Eye (tissue), 1 donor: Measurements from ENCODE around the gene OR2S2.
"Not testable (repeated sequence)": the region's sequence is repeated elsewhere in the genome, so short reads cannot be mapped to it uniquely, and the experiment has no call there.

Source experiments
- DNase-seq: peaks from one replicate; pipeline ENCODE4 v3.0.0-alpha.2; 2015

The OR2S2 gene

DNA sequence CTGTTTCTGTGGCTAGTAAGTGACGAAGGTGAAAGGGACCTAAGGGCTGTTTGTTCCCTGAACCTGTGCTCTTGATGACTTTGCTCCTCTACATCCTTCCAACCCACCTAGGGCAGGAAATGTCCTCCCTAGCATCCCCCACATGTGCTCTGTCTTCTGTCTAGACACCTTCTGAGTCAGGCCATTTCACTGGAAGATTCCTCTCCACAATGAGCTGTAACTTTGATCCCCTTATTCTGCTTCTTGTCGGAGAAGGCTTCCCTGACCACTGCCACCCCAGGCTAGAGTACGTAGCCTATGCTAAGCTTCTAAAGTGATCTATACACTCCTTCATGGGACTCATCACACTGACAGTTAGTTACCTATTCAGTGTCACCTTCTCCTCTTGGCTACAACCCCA lies 27.0 kb downstream of the OR2S2 start:
- no peak for DNase-seq

GRCh38 chr9:35930521-35930920 lies 27.4 kb downstream of the OR2S2 start:
- no peak for DNase-seq

GRCh38 chr9:35929453-35929718 lies 28.6 kb downstream of the OR2S2 start:
- no peak for DNase-seq

- no peak for DNase-seq
These were observed 29.1 kb downstream of the OR2S2 start for GRCh38 chr9:35928591-35929452.

DNA sequence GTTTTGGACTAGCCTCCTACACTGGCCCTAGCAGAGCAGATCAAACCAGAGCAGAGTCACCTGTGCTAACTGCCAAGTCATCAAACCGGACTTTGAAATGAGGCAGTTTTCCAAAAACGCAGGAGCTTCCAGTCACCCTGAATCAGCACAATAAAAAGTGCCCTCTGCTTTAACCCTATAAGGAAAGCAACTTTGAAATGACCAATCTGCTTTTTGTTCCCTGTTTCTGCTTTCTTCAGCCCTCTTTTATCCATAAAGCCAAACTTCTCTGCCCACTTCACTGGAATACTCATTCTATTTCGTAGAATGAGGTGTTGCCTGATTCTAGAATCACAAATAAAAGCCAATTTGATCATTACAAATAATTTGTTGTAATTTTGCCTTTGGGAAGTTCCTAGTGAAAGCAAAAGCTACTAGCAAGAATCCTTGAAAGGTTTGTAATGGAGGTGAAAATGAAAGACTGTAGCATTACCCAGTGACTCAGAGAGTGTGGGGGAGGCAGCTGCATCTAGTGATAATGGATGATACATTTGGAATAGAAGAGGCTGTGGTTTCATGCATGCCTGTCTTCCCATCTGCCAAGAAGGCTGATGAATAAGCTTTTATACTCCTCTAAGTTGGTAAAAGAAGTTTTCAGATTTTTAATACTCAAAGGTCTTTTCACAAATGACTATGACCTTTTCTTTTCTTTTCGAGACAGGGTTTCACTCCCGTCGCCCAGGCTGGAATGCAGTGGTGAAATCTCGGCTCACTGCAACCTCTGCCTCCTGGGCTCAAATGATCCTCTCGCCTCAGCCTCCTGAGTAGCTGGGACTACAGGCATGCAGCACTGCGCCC lies 33.8 kb downstream of the OR2S2 start:
- DNase-seq: peak; percentile 21

DNA sequence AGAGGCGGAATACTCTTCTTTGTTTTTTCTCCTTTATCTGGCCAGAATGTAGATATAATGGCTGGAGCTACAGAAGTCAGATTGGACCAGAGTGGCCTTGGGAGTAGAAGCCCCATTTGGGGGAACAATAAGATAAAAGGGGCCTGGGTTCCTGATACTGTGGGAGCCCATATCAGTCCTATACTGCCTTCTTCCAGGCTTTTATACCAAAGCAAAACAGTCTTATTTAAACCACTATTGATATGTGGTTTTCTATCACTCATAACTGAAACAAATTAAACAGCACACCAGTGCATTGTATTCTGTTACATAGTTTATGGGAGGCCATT lies 34.4 kb downstream of the OR2S2 start:
- no peak for DNase-seq

- DNase-seq: no peak
These were observed 37.8 kb downstream of the OR2S2 start for GRCh38 chr9:35920051-35920620.

GRCh38 chr9:35919212-35920008 lies 38.5 kb downstream of the OR2S2 start:
- no peak for DNase-seq

GRCh38 chr9:35918780-35919179 lies 39.2 kb downstream of the OR2S2 start:
- no peak for DNase-seq

DNA sequence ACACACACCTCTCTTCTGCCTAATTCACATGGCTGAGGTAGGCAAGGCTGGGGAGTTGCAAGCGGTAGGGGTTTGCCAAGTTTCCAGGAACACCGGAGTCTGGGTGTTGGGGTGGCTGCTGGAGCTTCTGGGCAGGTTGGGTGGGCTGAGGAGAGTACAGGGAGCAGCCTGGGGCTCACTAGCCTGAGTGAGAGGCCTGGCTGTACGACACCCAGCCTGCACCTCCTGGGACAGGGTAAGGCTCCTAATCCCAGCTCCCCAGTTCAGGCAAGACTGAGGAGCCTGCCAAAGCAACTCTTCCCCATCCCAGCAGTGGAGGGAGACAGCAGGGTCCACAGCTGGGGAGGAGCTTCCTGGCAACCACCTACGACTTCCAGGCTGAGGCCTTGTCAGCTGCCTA lies 40.7 kb downstream of the OR2S2 start:
- DNase-seq: no peak

DNA sequence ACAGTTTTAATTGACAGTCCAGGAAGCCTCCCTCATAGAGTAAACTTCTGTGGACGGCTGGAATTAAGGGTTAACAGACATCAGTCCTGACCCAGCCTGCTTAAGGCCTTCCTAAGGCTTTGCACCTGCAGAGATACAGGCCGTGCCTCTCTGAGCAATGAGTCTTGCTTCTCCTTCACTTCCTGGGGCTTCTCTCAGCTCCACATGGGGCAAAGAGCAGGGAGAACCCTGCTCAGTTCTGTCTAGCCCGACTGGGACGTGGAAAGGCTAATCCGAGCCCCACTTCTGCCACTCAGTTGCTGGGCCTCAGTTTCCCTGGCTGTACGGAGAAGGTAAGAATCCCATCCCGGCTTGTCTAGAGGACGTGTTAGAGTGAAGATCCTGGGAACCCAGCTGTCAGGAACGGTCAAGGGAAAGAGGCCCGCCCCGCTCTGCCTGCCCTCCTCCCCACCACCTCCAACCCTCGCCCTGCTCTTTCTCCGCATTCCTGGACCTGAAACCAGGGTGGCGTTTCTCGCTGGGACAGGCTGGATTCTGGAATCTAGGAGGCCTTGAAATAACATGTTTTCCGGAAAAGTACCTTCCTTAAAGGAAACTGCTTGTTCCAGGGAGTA lies 42.2 kb downstream of the OR2S2 start:
- no peak for DNase-seq

DNA sequence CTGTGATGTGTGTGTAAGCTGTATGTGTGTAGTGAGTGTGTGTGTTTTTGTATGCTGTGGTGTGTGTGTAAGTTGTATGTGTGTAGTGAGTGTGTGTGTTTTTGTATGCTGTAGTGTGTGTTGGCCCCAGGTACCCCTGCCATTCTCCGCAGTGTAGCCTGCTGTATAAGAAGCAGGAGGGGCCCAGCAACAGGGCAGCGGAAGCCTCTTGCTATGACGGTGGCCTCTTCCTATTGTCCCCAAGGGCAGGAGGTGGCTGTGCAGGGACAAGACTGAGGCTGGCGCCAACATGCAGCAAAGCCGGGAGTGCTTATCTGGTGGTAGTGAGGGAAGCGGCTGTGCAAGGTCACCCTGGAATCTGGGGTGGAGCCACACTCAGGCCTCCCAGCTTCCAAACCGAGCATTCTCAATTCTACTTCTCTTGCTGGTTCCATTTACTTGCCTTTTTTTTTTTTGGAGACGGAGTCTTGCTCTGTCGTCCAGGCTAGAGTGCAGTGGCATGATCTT lies 43.6 kb downstream of the OR2S2 start:
- DNase-seq: peak; percentile 84

GRCh38 chr9:35913429-35913828 lies 44.5 kb downstream of the OR2S2 start:
- not testable (repeated sequence) for DNase-seq

GRCh38 chr9:35912791-35913400 lies 45.1 kb downstream of the OR2S2 start:
- no peak for DNase-seq

DNA sequence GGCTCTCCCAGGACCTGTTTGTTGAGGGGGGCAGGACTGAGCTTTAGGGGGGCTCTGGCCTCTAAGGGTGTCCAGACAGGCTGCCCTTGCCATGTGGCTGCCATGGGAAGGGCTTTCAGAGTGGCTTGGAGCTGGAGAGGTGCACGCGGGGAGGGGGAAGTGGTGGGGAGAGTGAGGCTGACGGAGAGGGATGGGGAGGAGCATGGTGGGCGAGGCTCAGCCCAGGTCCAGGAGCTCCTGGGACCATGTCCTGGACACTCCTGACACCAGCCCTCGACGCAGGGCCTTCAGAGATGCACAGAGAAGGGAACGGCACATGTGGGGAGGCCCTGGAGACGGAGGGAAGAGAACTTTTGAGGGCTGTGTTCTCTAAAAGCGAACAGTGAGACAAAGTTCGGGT lies 46.3 kb downstream of the OR2S2 start:
- DNase-seq: no peak

- no peak for DNase-seq
These were observed 47.2 kb downstream of the OR2S2 start for GRCh38 chr9:35910613-35911359.

- no peak for DNase-seq
These were observed 48.0 kb downstream of the OR2S2 start for GRCh38 chr9:35909687-35910612.

DNA sequence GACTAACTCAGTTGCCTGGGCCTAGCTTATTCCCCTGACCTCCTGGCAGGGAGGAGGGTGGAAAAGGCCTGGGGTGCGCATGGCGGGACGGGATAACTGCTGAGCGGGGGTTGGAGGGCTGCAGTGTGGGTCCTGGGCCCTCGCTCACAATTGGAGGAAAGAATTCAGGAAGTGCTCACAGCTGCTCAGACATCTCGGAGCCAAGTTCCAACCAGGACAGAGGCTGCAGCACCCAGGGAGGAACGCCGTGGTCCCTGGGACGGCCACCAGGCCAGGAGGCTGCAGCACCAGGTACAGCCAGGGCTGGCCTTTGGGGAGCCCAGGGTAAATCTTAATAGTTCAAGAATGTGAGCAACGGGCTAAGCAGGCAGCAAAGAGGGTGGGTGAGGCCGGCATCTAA lies 48.7 kb downstream of the OR2S2 start, which contains the start of gene SPAAR:
TSS of gene SPAAR (plus strand) at position 217 of the 400 bp plus-strand sequence. CDS start 974 bp downstream, outside the sequence.
- DNase-seq: no peak

- DNase-seq: no peak
These were observed 49.3 kb downstream of the OR2S2 start for GRCh38 chr9:35908504-35909125.
